NCI-H446 (cell line): ENCODE measurements around the gene SLC17A7.
"Not testable (repeated sequence)": the region's sequence is repeated elsewhere in the genome, so short reads cannot be mapped to it uniquely, and the experiment has no call there.

Experiments used
- DNase-seq, 2 experiments: peaks; one replicate each; lab custom pipeline; 2025; lab: John Stamatoyannopoulos, UW

The SLC17A7 gene

DNA sequence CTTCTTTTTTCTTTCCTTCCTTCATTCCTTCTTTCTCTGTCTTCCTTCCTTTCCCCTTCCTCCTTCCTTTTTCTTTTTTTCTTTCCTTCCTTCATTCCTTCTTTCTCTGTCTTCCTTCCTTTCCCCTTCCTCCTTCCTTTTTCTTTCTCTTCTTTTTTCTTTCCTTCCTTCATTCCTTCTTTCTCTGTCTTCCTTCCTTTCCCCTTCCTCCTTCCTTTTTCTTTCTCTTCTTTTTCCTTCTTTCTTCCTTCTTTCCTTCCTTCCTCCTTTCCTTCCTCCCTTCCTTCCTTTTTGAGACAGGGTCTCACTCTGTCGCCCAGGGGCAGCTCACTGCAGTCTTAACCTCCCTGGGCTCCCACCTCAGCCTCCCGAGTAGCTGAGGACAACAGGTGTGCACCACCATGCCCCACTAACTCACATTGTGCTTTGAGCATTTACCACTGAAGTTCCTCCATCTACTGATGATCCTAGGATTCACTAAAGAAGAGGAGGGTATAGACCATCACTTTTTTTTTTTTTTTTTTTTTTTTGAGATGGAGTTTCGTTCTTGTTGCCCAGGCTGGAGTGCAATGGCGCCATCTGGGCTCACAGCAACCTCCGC lies 2.9 kb upstream of the SLC17A7 start:
- DNase-seq = not testable (repeated sequence)

- peak; percentile 98 to 99 for DNase-seq
Observed at GRCh38 chr19:49443366-49444099, 2.2 kb upstream of the SLC17A7 start.

DNA sequence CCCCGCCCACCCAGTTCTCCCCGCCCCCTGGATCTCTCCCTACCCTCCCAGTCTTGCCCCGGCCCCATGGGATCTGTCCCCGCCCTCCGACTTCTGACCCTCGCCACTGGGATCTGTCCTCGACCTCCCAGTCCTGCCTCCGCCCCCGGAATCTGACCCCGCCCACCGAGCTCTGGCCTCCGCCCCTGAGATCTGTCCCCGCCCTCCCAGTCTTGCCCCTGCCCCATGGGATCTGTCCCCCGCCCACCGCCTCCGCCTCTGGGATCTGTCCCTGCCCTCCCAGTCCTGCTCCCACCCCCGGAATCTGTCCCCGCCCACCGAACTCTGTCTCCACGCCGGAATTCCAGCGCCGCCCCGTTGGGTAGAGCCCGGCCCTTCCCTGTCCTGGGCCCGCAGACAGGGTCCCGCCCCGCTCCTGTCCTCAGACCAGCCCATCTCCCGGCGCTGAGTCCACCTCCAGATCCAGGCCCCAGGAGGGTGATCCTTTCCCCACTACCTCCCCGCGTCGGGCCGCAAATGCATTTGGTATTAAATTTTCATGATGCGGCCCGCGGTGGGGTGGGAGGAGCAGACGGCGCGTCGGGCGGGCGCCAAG lies 1.5 kb upstream of the SLC17A7 start:
- DNase-seq = peak; percentile 85 to 95

DNA sequence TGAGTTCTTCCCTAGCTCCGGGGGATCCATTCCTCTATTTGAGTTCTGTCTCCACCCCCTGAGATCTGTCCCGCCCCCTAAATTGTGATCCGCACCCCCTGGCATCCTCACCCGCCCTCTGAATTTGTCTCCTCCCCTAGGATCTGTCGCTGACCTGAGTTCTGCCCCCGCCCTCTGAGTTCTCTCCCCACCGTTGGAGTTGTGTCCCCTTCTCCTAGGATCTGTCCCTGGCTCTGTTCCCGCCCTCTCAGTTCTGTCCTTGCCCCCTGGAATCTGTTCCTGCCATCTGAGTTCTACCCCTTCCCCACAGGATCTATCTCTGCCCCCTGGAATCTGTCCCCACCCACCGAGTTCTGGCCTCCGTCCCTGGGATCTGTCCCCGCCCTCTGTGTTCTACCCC lies 1.0 kb upstream of the SLC17A7 start:
- no peak for DNase-seq

DNA sequence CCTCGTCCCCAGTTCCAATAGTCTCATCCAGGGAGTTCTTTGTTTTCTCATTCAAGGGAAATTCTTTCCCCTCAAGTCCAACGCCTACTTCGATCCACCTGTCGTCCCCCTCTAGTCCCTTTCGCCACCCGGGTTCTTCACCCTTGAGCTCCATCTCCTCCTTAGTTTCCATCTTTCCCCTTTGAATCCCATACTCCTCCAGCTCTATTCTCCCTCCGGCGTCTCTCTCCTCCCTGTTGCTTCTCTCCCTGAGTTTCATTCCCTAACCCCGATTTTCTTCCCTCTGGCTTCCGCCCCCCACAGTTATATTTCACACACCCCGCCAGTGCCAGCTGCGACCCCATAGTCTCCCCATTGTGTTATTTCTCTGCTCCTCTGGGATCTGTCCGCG lies 628 bp upstream of the SLC17A7 start:
- no peak for DNase-seq

- DNase-seq = no peak
Observed at GRCh38 chr19:49440439-49441209, 703 bp downstream of the SLC17A7 start.

DNA sequence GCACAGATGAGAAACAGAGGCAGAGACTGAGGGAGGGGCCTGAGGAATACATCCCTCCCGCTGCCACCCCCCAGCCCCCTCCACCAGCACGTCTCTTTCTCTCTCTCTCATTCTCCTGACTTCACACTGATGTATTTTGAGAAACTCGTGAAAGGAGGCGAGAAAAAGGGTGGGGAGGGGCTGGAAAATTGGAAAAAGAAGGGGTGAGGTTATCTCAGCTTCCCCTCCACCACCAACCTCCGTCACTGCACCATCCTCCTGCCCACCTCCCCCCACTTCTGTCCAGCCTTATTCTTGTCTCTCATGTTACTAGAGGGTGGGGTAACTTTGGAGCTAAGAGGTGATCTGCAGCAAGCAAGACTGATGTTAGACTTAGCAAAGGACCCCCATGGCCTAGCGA lies 1.5 kb downstream of the SLC17A7 start:
- DNase-seq = no peak

- DNase-seq = no peak
Observed at GRCh38 chr19:49438261-49438660, 3.1 kb downstream of the SLC17A7 start.

DNA sequence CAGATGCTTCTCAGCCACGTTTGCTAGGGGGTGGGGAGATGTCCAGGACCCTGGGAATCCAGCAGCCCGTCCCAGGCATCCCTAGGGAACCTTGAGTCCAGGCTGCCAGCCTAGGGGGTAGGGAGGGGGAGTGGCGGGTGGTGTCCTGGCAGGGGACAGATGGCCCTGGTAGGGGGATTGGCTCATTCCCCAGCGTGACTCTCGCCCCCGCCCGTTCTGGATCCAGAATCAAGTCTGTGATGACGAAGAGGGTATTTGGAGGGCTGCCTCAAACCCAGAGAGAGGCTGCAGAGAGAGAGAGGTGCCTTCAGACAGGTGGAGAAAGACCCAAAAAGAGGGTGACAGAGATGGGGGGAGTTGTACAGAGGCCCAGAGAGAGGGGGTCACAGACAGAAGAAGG lies 4.1 kb downstream of the SLC17A7 start:
- peak; percentile 17 to 68 for DNase-seq

- no peak for DNase-seq
Observed at GRCh38 chr19:49436381-49437017, 4.8 kb downstream of the SLC17A7 start.

- no peak for DNase-seq
Observed at GRCh38 chr19:49435670-49436069, 5.7 kb downstream of the SLC17A7 start.

DNA sequence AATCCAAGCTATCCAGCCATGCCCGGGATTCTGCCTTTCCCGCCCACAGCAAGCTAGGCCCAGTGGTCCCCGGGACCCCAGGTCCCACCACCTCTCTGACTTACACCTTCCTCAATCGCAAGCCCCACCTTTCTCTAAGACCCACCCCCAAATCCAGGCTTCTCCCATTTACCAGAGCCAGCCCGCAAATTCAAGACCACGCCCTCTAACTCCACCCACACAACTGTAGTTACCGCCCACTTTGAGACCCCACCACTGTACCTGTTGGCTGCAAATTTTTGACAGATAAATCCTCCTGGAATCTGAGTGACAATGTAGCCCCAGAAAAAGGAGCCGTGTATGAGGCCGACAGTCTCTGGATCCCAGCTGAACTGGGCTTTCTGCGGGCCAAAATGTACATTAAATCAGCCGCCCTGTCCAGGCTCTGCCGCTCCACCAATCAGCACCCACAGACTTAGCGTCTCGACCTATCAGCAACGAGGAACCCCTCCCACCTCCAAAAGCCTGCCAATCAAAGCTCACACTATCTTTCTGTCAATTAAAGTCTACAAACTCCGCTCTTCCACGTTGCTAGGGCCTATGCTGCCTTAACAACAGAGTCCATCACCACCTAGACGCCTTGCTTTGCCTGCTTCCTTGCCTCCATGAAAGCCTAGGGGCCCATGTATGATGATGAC lies 6.3 kb downstream of the SLC17A7 start:
- DNase-seq = no peak

GRCh38 chr19:49433240-49433901 lies 8.0 kb downstream of the SLC17A7 start:
- DNase-seq = no peak

GRCh38 chr19:49432141-49433073 lies 8.9 kb downstream of the SLC17A7 start:
- DNase-seq = no peak

- no peak for DNase-seq
Observed at GRCh38 chr19:49431330-49431749, 10.0 kb downstream of the SLC17A7 start.

GRCh38 chr19:49430678-49431329 lies 10.5 kb downstream of the SLC17A7 start:
- no peak for DNase-seq

DNA sequence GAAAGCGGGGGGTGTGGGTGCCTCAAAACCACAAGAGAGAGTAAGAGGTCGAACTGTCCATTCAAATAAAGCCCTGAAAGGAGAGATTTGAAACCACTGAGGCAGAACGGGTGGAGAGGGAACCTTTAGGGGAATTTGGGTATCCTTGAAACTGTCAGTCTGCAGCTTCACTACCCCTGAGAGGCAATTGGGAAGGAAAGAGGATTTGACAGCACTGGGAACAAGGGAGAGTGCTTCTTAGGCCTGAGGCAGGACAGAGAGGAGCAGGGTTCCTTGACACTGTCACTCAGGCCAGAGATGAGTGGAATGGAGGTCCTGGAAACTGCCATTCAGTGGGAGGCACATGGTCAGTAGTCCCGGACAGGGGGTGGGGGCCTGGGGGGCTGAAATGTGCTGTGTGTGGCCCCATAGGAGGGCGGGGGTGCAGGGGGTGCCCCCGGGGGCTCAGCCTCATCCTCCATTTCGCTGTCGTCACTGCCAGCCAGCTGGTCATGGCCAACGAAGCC lies 11.1 kb downstream of the SLC17A7 start:
- no peak for DNase-seq

DNA sequence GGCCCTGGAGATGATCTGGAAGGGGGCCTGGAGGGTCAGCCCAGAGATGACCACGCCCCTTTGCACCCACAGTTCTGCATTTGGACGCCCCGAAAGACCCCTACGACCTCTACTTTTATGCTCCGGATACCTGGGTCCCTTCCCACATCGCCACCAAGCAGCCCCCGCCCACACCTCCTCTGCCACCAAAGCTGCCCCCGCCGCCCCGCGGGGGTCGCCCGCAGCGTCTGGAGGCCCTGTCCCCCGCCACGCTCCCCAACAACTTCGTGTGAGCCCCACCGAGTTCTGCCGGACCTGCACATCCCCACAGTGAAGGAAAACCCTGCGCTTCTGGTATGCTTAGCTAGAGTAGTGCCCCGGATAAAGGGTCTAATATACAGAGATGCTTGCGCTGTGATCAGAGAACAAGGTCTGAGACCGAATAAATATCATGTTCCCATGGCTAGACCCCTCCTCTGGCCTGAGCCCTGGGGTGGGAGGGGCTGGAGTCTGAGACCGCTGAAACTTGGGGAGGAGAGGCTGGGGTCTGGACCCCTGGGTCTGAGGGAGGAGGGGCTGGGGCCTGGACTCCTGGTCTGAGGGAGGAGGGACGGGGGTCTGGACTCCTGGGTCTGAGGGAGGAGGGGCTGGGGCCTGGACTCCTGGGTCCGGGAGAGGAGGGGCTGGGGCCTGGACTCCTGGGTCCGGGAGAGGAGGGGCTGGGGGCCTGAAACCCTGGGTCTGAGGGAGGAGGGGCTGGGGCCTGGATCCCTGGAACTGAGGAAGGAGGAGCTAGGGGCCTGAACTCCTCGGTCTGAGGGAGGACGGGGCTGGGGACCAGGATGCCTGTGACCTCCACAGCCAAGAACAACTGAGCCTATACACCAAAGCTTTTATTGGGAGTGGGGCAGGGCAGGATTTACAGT lies 12.5 kb downstream of the SLC17A7 start:
- DNase-seq = no peak
